ENCODE data around the gene MAGI2. TPM values are rescaled to one million over a fixed set of nuclear protein-coding genes. Genes with fewer than 3 reads are reported as not detected.

MAGI2 gene
- total RNA-seq, 1 experiment from 2014 or later, result 0.22 TPM

GRCh38 chr7:78967046-78967445, 486.4 kb downstream of the MAGI2 start:
- ChIA-PET CTCF (no interaction called here), RAD21 (ENCODE audit: low non-redundant PET in 1 of 2, low total read pairs in 2 of 2, uncharacterized antibody in 2 of 2, unreplicated experiment in 2 of 2) (no interaction called here), POLR2A (no interaction called here)
- Histone ChIP-seq H3K4me1 (ENCODE audit: control insufficient read depth in 1 of 2, insufficient read depth in 2 of 2, low read length in 2 of 2) (no peaks in the 10 kb centered on the region), H3K9ac (ENCODE audit: low read length) (no peak overlapping the region), H3K27ac (ENCODE audit: low read depth, low read length) (no peak overlapping the region), H3K9me2 (ENCODE audit: insufficient read depth) (no peaks in the 10 kb centered on the region), H2AFZ (ENCODE audit: low read depth, low read length, poor library complexity, severe bottlenecking) (no peak overlapping the region), H3K79me2 (ENCODE audit: insufficient read depth, low read length) (no peaks in the 10 kb centered on the region), H3K4me3 (replicated peaks in 1 of 2; ENCODE audit: low read depth in 1 of 2, low read length in 2 of 2) (no peak overlapping the region), H3K36me3 (ENCODE audit: control insufficient read depth in 1 of 2, insufficient read depth in 2 of 2, low read length in 2 of 2) (no peaks in the 10 kb centered on the region), H3K4me2 (ENCODE audit: low read length) (no peak overlapping the region), H3K9me3 (ENCODE audit: control insufficient read depth in 1 of 2, insufficient read depth in 1 of 2, low read depth in 1 of 2, low read length in 2 of 2) (no peaks in the 10 kb centered on the region), H3K27me3 (ENCODE audit: insufficient read depth, low read length) (no peaks in the 10 kb centered on the region), H4K20me1 (ENCODE audit: insufficient read depth) (no peaks in the 10 kb centered on the region)
- intact Hi-C loops (cut with micrococcal nuclease), result no loop called here
- no peak for ATAC-seq
- no TSS peak for BruUV-seq (replicated peaks)
- no peak for TF ChIP-seq MAX (IDR thresholded peaks at IDR 0.05)
- no peak for TF ChIP-seq SIN3A (IDR thresholded peaks at IDR 0.05; ENCODE audit: low read depth)
- TF ChIP-seq CEBPB (IDR thresholded peaks at IDR 0.05; ENCODE audit: low read depth), result no peak
- TF ChIP-seq ATF3 (IDR thresholded peaks at IDR 0.05), result no peak
- TF ChIP-seq TCF7L2 (IDR thresholded peaks at IDR 0.05; ENCODE audit: borderline replicate concordance, extremely low read depth, insufficient read depth, insufficient read length), result no peak
- no peak for TF ChIP-seq EZH2phosphoT487 (IDR thresholded peaks at IDR 0.05; ENCODE audit: borderline replicate concordance)
- TF ChIP-seq POLR2A (IDR thresholded peaks at IDR 0.05; ENCODE audit: borderline replicate concordance, extremely low read depth, insufficient read depth, insufficient read length), result no peak
- no peak for TF ChIP-seq YY1 (IDR thresholded peaks at IDR 0.05; ENCODE audit: extremely low read depth, insufficient replicate concordance, low read depth, low read length)
- no peak for TF ChIP-seq RAD21 (IDR thresholded peaks at IDR 0.05; ENCODE audit: low read depth)
- TF ChIP-seq FOSL1 (IDR thresholded peaks at IDR 0.05; ENCODE audit: low read depth), result no peak
- no peak for TF ChIP-seq JUND (IDR thresholded peaks at IDR 0.05)
- no peak for TF ChIP-seq POLR2AphosphoS5 (IDR thresholded peaks at IDR 0.05; ENCODE audit: low read depth, low read length)
- TF ChIP-seq EGR1 (IDR thresholded peaks at IDR 0.05; ENCODE audit: low read depth), result no peak
- no peak for TF ChIP-seq ELF1 (IDR thresholded peaks at IDR 0.05; ENCODE audit: borderline replicate concordance, low read depth)
- no peak for TF ChIP-seq SP1 (IDR thresholded peaks at IDR 0.05; ENCODE audit: low read depth)
- no peak for TF ChIP-seq CTCF (IDR thresholded peaks at IDR 0.05 in 2 of 3, conservative IDR thresholded peaks at IDR 0.05 in 1 of 3; ENCODE audit: borderline replicate concordance in 1 of 3, insufficient read depth in 1 of 3, low read depth in 2 of 3, low read length in 2 of 3)
- TF ChIP-seq ZNF274 (IDR thresholded peaks at IDR 0.05; ENCODE audit: low read depth, low read length), result no peak
- no peak for TF ChIP-seq ZFX (IDR thresholded peaks at IDR 0.05)
- no peak for TF ChIP-seq SRF (IDR thresholded peaks at IDR 0.05; ENCODE audit: low read depth)
- no peak for TF ChIP-seq EZH2 (IDR thresholded peaks at IDR 0.05)
- DNase-seq (ENCODE audit: low read depth, low spot score), result no peak
